Activated T-helper 2 cell treated with anti-CD3 and anti-CD28 coated beads, Interferon-gamma antibody, Interleukin-2, Interleukin-4, amounts not matched to agents 10 μg/mL and 5 μg/mL and 100 μg/mL, durations not matched to agents 14 hours and 24 hours and 36 hours (primary cell): ENCODE measurements around the gene MGP. TPM values are rescaled to one million over a fixed set of nuclear protein-coding genes. Genes with fewer than 3 reads are reported as not detected.

Experiments used
- DNase-seq: peaks from one replicate; pipeline ENCODE4 v3.0.0; 2021; ENCODE audit warnings: low spot score
- H3K27ac Mint-ChIP-seq: one replicate; pipeline ENCODE4 v1.8.0; 2021; ENCODE audit warnings: mixed read lengths
- H3K27me3 Mint-ChIP-seq: one replicate; pipeline ENCODE4 v1.8.0; 2021; ENCODE audit warnings: low read depth, mixed read lengths
- H3K36me3 Mint-ChIP-seq: one replicate; pipeline ENCODE4 v1.8.0; 2021; ENCODE audit warnings: low read depth, mixed read lengths
- H3K4me1 Mint-ChIP-seq: one replicate; pipeline ENCODE4 v1.8.0; 2021; ENCODE audit warnings: low read depth, mixed read lengths
- H3K4me3 Mint-ChIP-seq: one replicate; pipeline ENCODE4 v1.8.0; 2021; ENCODE audit warnings: low read depth, mild to moderate bottlenecking, moderate library complexity, mixed read lengths
- H3K9me3 Mint-ChIP-seq: one replicate; pipeline ENCODE4 v1.8.0; 2021; ENCODE audit warnings: mixed read lengths
- intact Hi-C: fragments of 100-400 bp; cut with micrococcal nuclease; formaldehyde crosslinking; loops from one replicate; pipeline ENCODE4 v1.15.1; 2023
- total RNA-seq: library from RNA; stranded (reverse); gene quantifications from 2 replicates; pipeline ENCODE4 v1.2.3, GENCODE V29; 2022

Gene MGP
- total RNA-seq, 1 donor from 2014 or later: not detected

- H3K27me3 Mint-ChIP-seq: no peaks in the 10 kb centered on the region
- intact Hi-C loops: loop anchor here (5.0 kb wide), 1 partner anchor 376 kb away; the partner anchor contains the start of gene RERG
- no peak overlapping the region for H3K4me3 Mint-ChIP-seq
- DNase-seq: no peak
- H3K36me3 Mint-ChIP-seq: no peaks in the 10 kb centered on the region
- no peaks in the 10 kb centered on the region for H3K9me3 Mint-ChIP-seq
- H3K4me1 Mint-ChIP-seq: peaks cover 4% of the 10 kb centered on the region
- no peak overlapping the region for H3K27ac Mint-ChIP-seq
Observed at GRCh38 chr12:14846042-14846587, 39.5 kb downstream of the MGP start.

- intact Hi-C loops: loop anchor here (1.0 to 5.0 kb wide), 3 partner anchors 122 to 377 kb away; partner anchors contain the start of gene RERG
- H3K4me3 Mint-ChIP-seq: no peak overlapping the region
Observed at GRCh38 chr12:14845350-14845750, 40.3 kb downstream of the MGP start.

GRCh38 chr12:14844401-14844800 lies 41.3 kb downstream of the MGP start:
- Mint-ChIP-seq H3K27ac (no peak overlapping the region), H3K4me1 (peaks cover 4% of the 10 kb centered on the region)
- intact Hi-C loops: no loop called here

More at GRCh38 chr12:14845350-14845750, 40.3 kb downstream of the MGP start:
- H3K36me3 Mint-ChIP-seq: no peaks in the 10 kb centered on the region
- no peak overlapping the region for H3K27ac Mint-ChIP-seq
- no peaks in the 10 kb centered on the region for H3K9me3 Mint-ChIP-seq
- H3K27me3 Mint-ChIP-seq: no peaks in the 10 kb centered on the region
- DNase-seq: no peak
- peaks cover 4% of the 10 kb centered on the region for H3K4me1 Mint-ChIP-seq

GRCh38 chr12:14843425-14843887 lies 42.2 kb downstream of the MGP start, which contains the start of gene ART4:
TSS of gene ART4 (minus strand) at chr12:14843526. CDS start at chr12:14843113, 413 bp downstream.
- Mint-ChIP-seq H3K36me3 (no peaks in the 10 kb centered on the region), H3K9me3 (no peaks in the 10 kb centered on the region), H3K4me1 (peaks cover 4% of the 10 kb centered on the region), H3K4me3 (no peak within 1 kb of the TSS), H3K27ac (no peak within 1 kb of the TSS), H3K27me3 (peaks cover 11% of the 10 kb centered on the region)
- intact Hi-C loops: no loop called here
- no peak for DNase-seq

More at GRCh38 chr12:14844401-14844800, 41.3 kb downstream of the MGP start:
- DNase-seq: no peak
- Mint-ChIP-seq H3K4me3 (no peak overlapping the region), H3K36me3 (no peaks in the 10 kb centered on the region), H3K9me3 (no peaks in the 10 kb centered on the region), H3K27me3 (peaks cover 8% of the 10 kb centered on the region)

GRCh38 chr12:14842315-14842714 lies 43.3 kb downstream of the MGP start:
- H3K27me3 Mint-ChIP-seq: peaks cover 11% of the 10 kb centered on the region
- no peaks in the 10 kb centered on the region for H3K9me3 Mint-ChIP-seq
- H3K36me3 Mint-ChIP-seq: no peaks in the 10 kb centered on the region
- no peak for DNase-seq
- peaks cover 4% of the 10 kb centered on the region for H3K4me1 Mint-ChIP-seq
- no peak overlapping the region for H3K27ac Mint-ChIP-seq
- intact Hi-C loops: no loop called here
- H3K4me3 Mint-ChIP-seq: no peak overlapping the region

GRCh38 chr12:14841761-14842160 lies 43.9 kb downstream of the MGP start:
- intact Hi-C loops: no loop called here
- H3K4me1 Mint-ChIP-seq: peaks cover 4% of the 10 kb centered on the region
- no peak for DNase-seq
- H3K36me3 Mint-ChIP-seq: no peaks in the 10 kb centered on the region
- no peaks in the 10 kb centered on the region for H3K9me3 Mint-ChIP-seq
- no peak overlapping the region for H3K27ac Mint-ChIP-seq
- H3K4me3 Mint-ChIP-seq: no peak overlapping the region
- peaks cover 11% of the 10 kb centered on the region for H3K27me3 Mint-ChIP-seq

GRCh38 chr12:14840616-14841015 lies 45.0 kb downstream of the MGP start:
- H3K27me3 Mint-ChIP-seq: peaks cover 11% of the 10 kb centered on the region
- DNase-seq: no peak

GRCh38 chr12:14839262-14839661 lies 46.4 kb downstream of the MGP start:
- peaks cover 19% of the 10 kb centered on the region for H3K27me3 Mint-ChIP-seq
- intact Hi-C loops: no loop called here
- no peaks in the 10 kb centered on the region for H3K36me3 Mint-ChIP-seq
- no peak for DNase-seq
- H3K4me1 Mint-ChIP-seq: peaks cover 2% of the 10 kb centered on the region
- H3K27ac Mint-ChIP-seq: no peak overlapping the region
- no peak overlapping the region for H3K4me3 Mint-ChIP-seq
- H3K9me3 Mint-ChIP-seq: no peaks in the 10 kb centered on the region

More at GRCh38 chr12:14840616-14841015, 45.0 kb downstream of the MGP start:
- no peaks in the 10 kb centered on the region for H3K36me3 Mint-ChIP-seq
- peaks cover 4% of the 10 kb centered on the region for H3K4me1 Mint-ChIP-seq
- no peaks in the 10 kb centered on the region for H3K9me3 Mint-ChIP-seq
- no peak overlapping the region for H3K27ac Mint-ChIP-seq
- no peak overlapping the region for H3K4me3 Mint-ChIP-seq
- intact Hi-C loops: no loop called here

GRCh38 chr12:14836336-14837210 lies 49.1 kb downstream of the MGP start:
- no peak overlapping the region for H3K27ac Mint-ChIP-seq
- H3K4me3 Mint-ChIP-seq: no peak overlapping the region
- no peak for DNase-seq
- H3K9me3 Mint-ChIP-seq: no peaks in the 10 kb centered on the region
- H3K4me1 Mint-ChIP-seq: peaks cover 2% of the 10 kb centered on the region
- H3K36me3 Mint-ChIP-seq: no peaks in the 10 kb centered on the region
- intact Hi-C loops: no loop called here
- H3K27me3 Mint-ChIP-seq: peaks cover 31% of the 10 kb centered on the region

- intact Hi-C loops: no loop called here
- Mint-ChIP-seq H3K9me3 (no peaks in the 10 kb centered on the region), H3K27ac (no peak overlapping the region), H3K4me3 (no peak overlapping the region), H3K4me1 (peaks cover 2% of the 10 kb centered on the region), H3K27me3 (peaks cover 27% of the 10 kb centered on the region), H3K36me3 (no peaks in the 10 kb centered on the region)
- DNase-seq: no peak
Observed at GRCh38 chr12:14834509-14834908, 51.1 kb downstream of the MGP start.

- H3K4me1 Mint-ChIP-seq: peaks cover 2% of the 10 kb centered on the region
- H3K9me3 Mint-ChIP-seq: no peaks in the 10 kb centered on the region
- intact Hi-C loops: no loop called here
- H3K27ac Mint-ChIP-seq: no peak overlapping the region
- H3K4me3 Mint-ChIP-seq: no peak overlapping the region
- no peak for DNase-seq
- no peaks in the 10 kb centered on the region for H3K36me3 Mint-ChIP-seq
- H3K27me3 Mint-ChIP-seq: peaks cover 23% of the 10 kb centered on the region
Observed at GRCh38 chr12:14833952-14834351, 51.7 kb downstream of the MGP start.

- no peak overlapping the region for H3K27ac Mint-ChIP-seq
- H3K27me3 Mint-ChIP-seq: peaks cover 23% of the 10 kb centered on the region
- H3K9me3 Mint-ChIP-seq: no peaks in the 10 kb centered on the region
- no peak overlapping the region for H3K4me3 Mint-ChIP-seq
- no peaks in the 10 kb centered on the region for H3K36me3 Mint-ChIP-seq
- intact Hi-C loops: no loop called here
- DNase-seq: no peak
- H3K4me1 Mint-ChIP-seq: peaks cover 2% of the 10 kb centered on the region
Observed at GRCh38 chr12:14833336-14833735, 52.3 kb downstream of the MGP start.
